GM12878 (cell line): ENCODE measurements around the gene GNAQ. TPM values are rescaled to one million over a fixed set of nuclear protein-coding genes. Genes with fewer than 3 reads are reported as not detected.

Source experiments
- ATAC-seq: fragments of 200-7000 bp; cut with Tn5 transposase; 3 replicates; pipeline ENCODE4 v1.9.1; 2020; ENCODE audit warnings: mild to moderate bottlenecking, moderate library complexity
- BruUV-seq: library from RNA; stranded (reverse); fragments of 400-500 nt; replicated peaks from 2 replicates; lab custom pipeline; 2021; lab: Mats Ljungman, UMichigan
- CTCF ChIA-PET: fragments of 300-600 bp; sonication (Branson Sonifier 250); formaldehyde crosslinking; extraction: SDS; loops from one replicate; lab custom pipeline; 2021; ENCODE audit warnings: inconsistent platforms; lab: Yijun Ruan, JAX
- POLR2A ChIA-PET: fragments of 350-600 bp; formaldehyde crosslinking; extraction: SDS; loops from one replicate; lab custom pipeline; 2021; ENCODE audit warnings: inconsistent platforms; lab: Charles Lee
- RAD21 ChIA-PET: fragments of 300-600 bp; sonication (Branson Sonifier 250); formaldehyde crosslinking; loops from one replicate; lab custom pipeline; 2023; ENCODE audit warnings: antibody characterized with exemption; ENCODE audit not compliant: unreplicated experiment; lab: Charles Lee
- SMC1A ChIA-PET: fragments of 300-600 bp; sonication (Branson Sonifier 250); formaldehyde crosslinking; loops from one replicate; lab custom pipeline; 2023; ENCODE audit not compliant: unreplicated experiment, uncharacterized antibody; lab: Charles Lee
- DNase-seq: peaks from one replicate; pipeline ENCODE4 v3.0.0-alpha.2; 2011; ENCODE audit warnings: low read depth, low spot score
- FAIRE-seq: peaks from 3 replicates; lab custom pipeline; 2011; peaks lifted over from hg19 to GRCh38; lab: Jason Lieb, UNC
- H2AFZ ChIP-seq: 2 replicates; pipeline ENCODE4 v1.6.0; 2011; ENCODE audit warnings: low read depth, low read length, control low read depth; ENCODE audit not compliant: control insufficient read depth
- H3K27ac ChIP-seq: 2 replicates; pipeline ENCODE4 v1.5.1; 2011; ENCODE audit warnings: control low read depth; ENCODE audit not compliant: control insufficient read depth, insufficient read depth
- H3K27me3 ChIP-seq, 2 experiments: replicated peaks in 1 of 2; 2 replicates each; pipeline versions ENCODE4 v1.6.0 to v1.6.1; 2011; ENCODE audit warnings: low read length in 1 of 2; ENCODE audit not compliant: control insufficient read depth in 2 of 2, insufficient read depth in 2 of 2
- H3K36me3 ChIP-seq, 2 experiments: 2 replicates each; pipeline ENCODE4 v1.5.1; 2011; ENCODE audit warnings: low read length in 1 of 2; ENCODE audit not compliant: control insufficient read depth in 2 of 2, insufficient read depth in 2 of 2
- H3K4me1 ChIP-seq: 2 replicates; pipeline ENCODE4 v1.6.1; 2011; ENCODE audit warnings: mild to moderate bottlenecking, low read length, moderate library complexity, mixed read lengths; ENCODE audit not compliant: control insufficient read depth, insufficient read depth
- H3K4me2 ChIP-seq: 2 replicates; pipeline ENCODE4 v1.6.0; 2011; ENCODE audit warnings: control low read depth; ENCODE audit not compliant: control insufficient read depth, insufficient read depth
- H3K4me3 ChIP-seq: fragments of 200-600 bp; sonication (generic); 2 replicates; pipeline ENCODE4 v1.5.1; 2016
- H3K79me2 ChIP-seq: 2 replicates; pipeline ENCODE4 v1.6.0; 2011; ENCODE audit warnings: low read length; ENCODE audit not compliant: control insufficient read depth, insufficient read depth
- H3K9ac ChIP-seq: 2 replicates; pipeline ENCODE4 v1.8.0; 2011; ENCODE audit warnings: low read length, control low read depth, mixed read lengths; ENCODE audit not compliant: control insufficient read depth, insufficient read depth
- H3K9me3 ChIP-seq: replicated peaks from 3 replicates; pipeline ENCODE4 v1.5.1; 2011; ENCODE audit warnings: mild to moderate bottlenecking, low read length; ENCODE audit not compliant: control insufficient read depth, insufficient read depth
- H4K20me1 ChIP-seq: 2 replicates; pipeline ENCODE4 v1.6.0; 2011; ENCODE audit not compliant: control insufficient read depth, insufficient read depth
- CREB1 ChIP-seq: IDR thresholded peaks from 2 replicates; pipeline ENCODE4 v1.6.1; 2012; ENCODE audit warnings: low read depth, mild to moderate bottlenecking, inconsistent platforms
- MXI1 ChIP-seq: fragments of 150-350 bp; IDR thresholded peaks from 2 replicates; pipeline ENCODE4 v1.6.1; 2011; ENCODE audit warnings: low read depth, mild to moderate bottlenecking, inconsistent platforms, low read length, improper control_type of control experiment
- NFYB ChIP-seq: IDR thresholded peaks from 2 replicates; pipeline ENCODE4 v1.6.1; 2011; ENCODE audit warnings: low read depth, mild to moderate bottlenecking, low read length, improper control_type of control experiment, moderate library complexity; ENCODE audit not compliant: insufficient read depth
- PAX5 ChIP-seq: IDR thresholded peaks from 2 replicates; pipeline ENCODE4 v1.6.1; 2011; ENCODE audit warnings: low read depth, low read length, borderline replicate concordance
- POU2F2 ChIP-seq: IDR thresholded peaks from 3 replicates; pipeline ENCODE4 v1.6.1; 2011; ENCODE audit warnings: low read depth, mild to moderate bottlenecking, low read length, borderline replicate concordance
- SREBF1 ChIP-seq: IDR thresholded peaks from 2 replicates; pipeline ENCODE4 v1.6.1; 2012; ENCODE audit warnings: mild to moderate bottlenecking, low read length
- TCF7 ChIP-seq: IDR thresholded peaks from 2 replicates; pipeline ENCODE4 v1.6.1; 2014; ENCODE audit warnings: antibody characterized with exemption, borderline replicate concordance
- WRNIP1 ChIP-seq: IDR thresholded peaks from 2 replicates; pipeline ENCODE4 v1.6.1; 2011; ENCODE audit warnings: low read depth, low read length, improper control_type of control experiment, borderline replicate concordance
- whole genome bisulfite sequencing: methylation state at CpG from one replicate; pipeline ENCODE4 v1.1.6; 2016; ENCODE audit warnings: low lambda C conversion rate; ENCODE audit not compliant: insufficient replicate concordance, insufficient coverage; ENCODE audit errors: missing lambda C conversion rate; 5-methylcytosine and 5-hydroxymethylcytosine counted together
- in situ Hi-C: fragments of 300-500 bp; cut with MboI; formaldehyde crosslinking; loops from 9 replicates; pipeline ENCODE4 v1.14.3; 2018; ENCODE audit warnings: mixed read lengths
- intact Hi-C: fragments of 100-400 bp; cut with micrococcal nuclease; formaldehyde crosslinking; loops from one replicate; pipeline ENCODE4 v1.14.2; 2022; ENCODE audit not compliant: unreplicated experiment
- polyA plus RNA-seq, 11 experiments: library from polyadenylated mRNA; depleted of rRNA in 4 of 11; unstranded in 6 of 11; stranded (reverse) in 5 of 11; fragments of >200 nt; fragmentation: Nextera tagmentation in 4 of 11; fragmentation: Illumina TruSeq in 1 of 11; extraction: Ambion mirVana in 4 of 11; extraction: Trizol in 1 of 11; gene quantifications; 1 replicate in 1 of 11; 2 replicates in 10 of 11; pipeline versions ENCODE4 v1.2.1 to v1.2.3, GENCODE V29; 2011 to 2016; ENCODE audit warnings: inconsistent platforms in 2 of 11, missing spikeins in 2 of 11, low read depth in 1 of 11
- total RNA-seq, 4 experiments: library from RNA; depleted of rRNA in 3 of 4; stranded (reverse); fragments of >200 nt in 3 of 4; fragmentation: Illumina TruSeq in 1 of 4; extraction: Trizol in 1 of 4; gene quantifications; 2 replicates each; pipeline versions ENCODE4 v1.2.1 to v1.2.3, GENCODE V29; 2013 to 2021
- TF ChIP-seq, protein P1 (sequence below): fragments of 450-650 bp; IDR thresholded peaks from 2 replicates; pipeline ENCODE4 v1.6.1; 2017; ENCODE audit warnings: antibody characterized with exemption, mild to moderate bottlenecking, moderate library complexity

The GNAQ gene
- total and polyA plus RNA-seq, 10 of the 15 experiments (the other 5 are each of a cell fraction or from before 2014, with no cell fraction given): 0.15 to 47.2 (median 0.49) TPM

DNA sequence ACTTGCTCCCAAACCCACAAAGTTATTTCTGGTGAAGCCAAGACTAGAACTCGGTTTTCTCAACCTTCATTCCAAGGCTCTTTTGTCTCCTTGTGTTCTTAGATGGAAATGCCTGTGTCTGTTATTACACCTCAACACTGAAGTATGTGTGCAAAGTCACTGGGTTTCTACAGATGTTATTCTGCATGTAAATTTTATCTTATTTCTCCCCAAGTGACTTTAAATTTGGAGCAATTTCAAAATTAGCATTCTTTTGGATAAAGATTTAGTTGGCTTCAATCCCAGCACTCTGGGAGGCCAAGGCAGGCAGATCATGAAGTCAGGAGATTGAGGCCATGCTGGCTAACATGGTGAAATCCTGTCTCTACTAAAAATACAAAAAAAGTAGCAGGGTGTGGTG is 279.1 kb downstream of the GNAQ start:
- ATAC-seq (no peak), FAIRE-seq (no peak), DNase-seq (no peak)
- H2AFZ ChIP-seq: no peak overlapping the region
- intact Hi-C loops (loop anchor here (10.0 kb wide), 2 partner anchors 282 to 588 kb away; partner anchors contain the start of gene GNAQ), in situ Hi-C loops (no loop called here)
- no peaks in the 10 kb centered on the region for H3K79me2 ChIP-seq
- no peaks in the 10 kb centered on the region for H3K9me3 ChIP-seq
- no peaks in the 10 kb centered on the region for H3K4me1 ChIP-seq
- H3K9ac ChIP-seq: no peak overlapping the region
- no TSS peak for BruUV-seq
- no peak overlapping the region for H3K27ac ChIP-seq
- H3K4me3 ChIP-seq: no peak overlapping the region
- H3K27me3 ChIP-seq: no peaks in the 10 kb centered on the region
- H3K4me2 ChIP-seq: no peak overlapping the region
- H4K20me1 ChIP-seq: no peaks in the 10 kb centered on the region
- ChIA-PET CTCF (interaction anchor here (0.7 to 5.6 kb wide), 13 partner anchors 10 to 456 kb away, joined by 3 to 79 read pairs (median 5); no protein-coding TSS in a partner anchor), RAD21 (interaction anchor here (0.7 to 1.8 kb wide), 5 partner anchors 77 to 369 kb away, joined by 3 to 6 read pairs (median 4); no protein-coding TSS in a partner anchor), SMC1A (interaction anchor here (0.6 to 4.2 kb wide), 6 partner anchors 11 to 225 kb away, joined by 3 to 13 read pairs (median 5); no protein-coding TSS in a partner anchor), POLR2A (interaction anchor here (0.5 kb wide), 1 partner anchor 36 kb away, joined by 3 read pairs; no protein-coding TSS in a partner anchor)
- H3K36me3 ChIP-seq: no peaks in the 10 kb centered on the region
- TF ChIP-seq WRNIP1 (no peak), TCF7 (no peak), NFYB (no peak), SREBF1 (no peak), MXI1 (no peak), PAX5 (no peak), CREB1 (no peak), POU2F2 (no peak)
- TF ChIP-seq, protein P1, sequence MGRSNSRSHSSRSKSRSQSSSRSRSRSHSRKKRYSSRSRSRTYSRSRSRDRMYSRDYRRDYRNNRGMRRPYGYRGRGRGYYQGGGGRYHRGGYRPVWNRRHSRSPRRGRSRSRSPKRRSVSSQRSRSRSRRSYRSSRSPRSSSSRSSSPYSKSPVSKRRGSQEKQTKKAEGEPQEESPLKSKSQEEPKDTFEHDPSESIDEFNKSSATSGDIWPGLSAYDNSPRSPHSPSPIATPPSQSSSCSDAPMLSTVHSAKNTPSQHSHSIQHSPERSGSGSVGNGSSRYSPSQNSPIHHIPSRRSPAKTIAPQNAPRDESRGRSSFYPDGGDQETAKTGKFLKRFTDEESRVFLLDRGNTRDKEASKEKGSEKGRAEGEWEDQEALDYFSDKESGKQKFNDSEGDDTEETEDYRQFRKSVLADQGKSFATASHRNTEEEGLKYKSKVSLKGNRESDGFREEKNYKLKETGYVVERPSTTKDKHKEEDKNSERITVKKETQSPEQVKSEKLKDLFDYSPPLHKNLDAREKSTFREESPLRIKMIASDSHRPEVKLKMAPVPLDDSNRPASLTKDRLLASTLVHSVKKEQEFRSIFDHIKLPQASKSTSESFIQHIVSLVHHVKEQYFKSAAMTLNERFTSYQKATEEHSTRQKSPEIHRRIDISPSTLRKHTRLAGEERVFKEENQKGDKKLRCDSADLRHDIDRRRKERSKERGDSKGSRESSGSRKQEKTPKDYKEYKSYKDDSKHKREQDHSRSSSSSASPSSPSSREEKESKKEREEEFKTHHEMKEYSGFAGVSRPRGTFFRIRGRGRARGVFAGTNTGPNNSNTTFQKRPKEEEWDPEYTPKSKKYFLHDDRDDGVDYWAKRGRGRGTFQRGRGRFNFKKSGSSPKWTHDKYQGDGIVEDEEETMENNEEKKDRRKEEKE: no peak
- 0% methylated on average over 1 of the region's 1 CpG for WGBS
